Left ventricle myocardium inferior (tissue), 1 donor: ENCODE results near the gene HLF. TPM values are rescaled to one million over a fixed set of nuclear protein-coding genes. Genes with fewer than 3 reads are reported as not detected.

Experiments
- DNase-seq: peaks from one replicate; pipeline ENCODE4 v3.0.0-alpha.2; 2020
- H3K27ac ChIP-seq: fragments of 200-600 bp; replicated peaks from 2 replicates; pipeline ENCODE4 v1.8.0; 2021
- H3K27me3 ChIP-seq: fragments of 200-600 bp; 2 replicates; pipeline ENCODE4 v1.8.0; 2021; ENCODE audit warnings: low read depth
- H3K36me3 ChIP-seq: fragments of 200-600 bp; 2 replicates; pipeline ENCODE4 v1.8.0; 2021
- H3K4me1 ChIP-seq: fragments of 200-600 bp; 2 replicates; pipeline ENCODE4 v1.8.0; 2021
- H3K4me3 ChIP-seq: fragments of 200-600 bp; 2 replicates; pipeline ENCODE4 v1.8.0; 2021; ENCODE audit warnings: mild to moderate bottlenecking, moderate library complexity
- H3K9me3 ChIP-seq: fragments of 200-600 bp; replicated peaks from 2 replicates; pipeline ENCODE4 v1.8.0; 2021
- CTCF ChIP-seq: fragments of 200-600 bp; IDR thresholded peaks from 2 replicates; pipeline ENCODE4 v1.8.0; 2021; ENCODE audit warnings: antibody characterized with exemption, mild to moderate bottlenecking, borderline replicate concordance
- intact Hi-C: fragments of 100-400 bp; cut with micrococcal nuclease; formaldehyde crosslinking; loops from one replicate; pipeline ENCODE4 v1.11.0; 2022
- total RNA-seq: library from RNA; stranded (reverse); fragmentation: NEBNext Ultra II Directional; extraction: Animal tissue kit (Norgen Biotek cat#: 25700); gene quantifications from one replicate; pipeline ENCODE4 v1.2.1, GENCODE V29; 2021
- donor health status: DM: no; HTN: yes; CAD: no; lungs with severe emphysema.

HLF gene
- total RNA-seq, 1 donor from 2014 or later = 22.6 TPM

- H3K4me1 ChIP-seq = peaks cover 41% of the 10 kb centered on the region
- H3K36me3 ChIP-seq = no peaks in the 10 kb centered on the region
- H3K9me3 ChIP-seq = no peaks in the 10 kb centered on the region
- no peak for TF ChIP-seq CTCF
- H3K4me3 ChIP-seq = no peak overlapping the region
- DNase-seq = no peak
- intact Hi-C loops = no loop called here
- H3K27me3 ChIP-seq = no peaks in the 10 kb centered on the region
- H3K27ac ChIP-seq = no peak overlapping the region
These were observed 38.3 kb downstream of the HLF start for GRCh38 chr17:55303008-55303493.

GRCh38 chr17:55303701-55304145, 39.0 kb downstream of the HLF start:
- TF ChIP-seq CTCF = no peak
- Histone ChIP-seq H3K27ac (no peak overlapping the region), H3K27me3 (no peaks in the 10 kb centered on the region), H3K9me3 (no peaks in the 10 kb centered on the region), H3K4me3 (no peak overlapping the region), H3K36me3 (no peaks in the 10 kb centered on the region), H3K4me1 (peaks cover 41% of the 10 kb centered on the region)
- no peak for DNase-seq
- intact Hi-C loops = no loop called here

- Histone ChIP-seq H3K27me3 (no peaks in the 10 kb centered on the region), H3K36me3 (no peaks in the 10 kb centered on the region), H3K9me3 (no peaks in the 10 kb centered on the region), H3K4me1 (peaks cover 41% of the 10 kb centered on the region), H3K27ac (no peak overlapping the region), H3K4me3 (no peak overlapping the region)
- no peak for DNase-seq
- intact Hi-C loops = no loop called here
- no peak for TF ChIP-seq CTCF
These were observed 39.6 kb downstream of the HLF start for GRCh38 chr17:55304171-55304859.

- no peak for TF ChIP-seq CTCF
- H3K27ac ChIP-seq = no peak overlapping the region
- H3K27me3 ChIP-seq = no peaks in the 10 kb centered on the region
- intact Hi-C loops = no loop called here
- no peak overlapping the region for H3K4me3 ChIP-seq
- H3K36me3 ChIP-seq = no peaks in the 10 kb centered on the region
- no peaks in the 10 kb centered on the region for H3K9me3 ChIP-seq
- peaks cover 39% of the 10 kb centered on the region for H3K4me1 ChIP-seq
- DNase-seq = no peak
These were observed 40.7 kb downstream of the HLF start for GRCh38 chr17:55305321-55306087.

- no peak overlapping the region for H3K27ac ChIP-seq
- no peaks in the 10 kb centered on the region for H3K9me3 ChIP-seq
- TF ChIP-seq CTCF = no peak
- H3K4me1 ChIP-seq = peaks cover 22% of the 10 kb centered on the region
- no peak for DNase-seq
- no peaks in the 10 kb centered on the region for H3K36me3 ChIP-seq
- H3K27me3 ChIP-seq = no peaks in the 10 kb centered on the region
- intact Hi-C loops = no loop called here
- no peak overlapping the region for H3K4me3 ChIP-seq
These were observed 43.1 kb downstream of the HLF start for GRCh38 chr17:55307879-55308278.
